Lung (tissue), 12 donors: Measurements from ENCODE around the gene SPINT4. TPM values are rescaled to one million over a fixed set of nuclear protein-coding genes. Genes with fewer than 3 reads are reported as not detected.
A peak's percentile ranks its signal among the peaks of the same experiment; 100 is the strongest.
"Not testable (repeated sequence)": the region's sequence is repeated elsewhere in the genome, so short reads cannot be mapped to it uniquely, and the experiment has no call there.

Experiments
- ATAC-seq: fragments of 200-7000 bp; cut with Tn5 transposase; one replicate; pipeline ENCODE4 v1.9.1; 2020; ENCODE audit warnings: moderate number of reproducible peaks; ENCODE audit not compliant: insufficient read depth, low FRiP score
- DNase-seq, 3 donors: peaks; one replicate each; pipeline ENCODE4 v3.0.0-alpha.2; 2013 to 2017
- H3K27ac ChIP-seq, 2 donors: one replicate each; pipeline ENCODE4 v1.5.1; 2013; ENCODE audit warnings: mild to moderate bottlenecking in 2 of 2, moderate library complexity in 2 of 2, control low read depth in 1 of 2, inconsistent platforms in 1 of 2, low read depth in 1 of 2, low read length in 1 of 2
- H3K27me3 ChIP-seq, 3 donors: one replicate each; pipeline ENCODE4 v1.5.1; 2013; ENCODE audit warnings: low read length in 2 of 3; ENCODE audit not compliant: control insufficient read depth in 3 of 3, insufficient read depth in 3 of 3
- H3K36me3 ChIP-seq, 4 donors: one replicate each; pipeline ENCODE4 v1.5.1; 2013; ENCODE audit warnings: low read length in 4 of 4, mild to moderate bottlenecking in 1 of 4, moderate library complexity in 1 of 4; ENCODE audit not compliant: control insufficient read depth in 4 of 4, insufficient read depth in 4 of 4
- H3K4me1 ChIP-seq, 5 donors: one replicate each; pipeline ENCODE4 v1.5.1; 2013; ENCODE audit warnings: low read length in 5 of 5, mild to moderate bottlenecking in 2 of 5, moderate library complexity in 1 of 5; ENCODE audit not compliant: control insufficient read depth in 5 of 5, insufficient read depth in 5 of 5
- H3K4me3 ChIP-seq: one replicate; pipeline ENCODE4 v1.5.1; 2013; ENCODE audit warnings: mild to moderate bottlenecking, control low read depth, moderate library complexity
- H3K9ac ChIP-seq, 2 donors: one replicate each; pipeline ENCODE4 v1.5.1; 2013; ENCODE audit warnings: low read length in 2 of 2, control low read depth in 1 of 2; ENCODE audit not compliant: insufficient read depth in 1 of 2
- H3K9me3 ChIP-seq, 4 donors: one replicate each; pipeline ENCODE4 v1.5.1; 2013; ENCODE audit warnings: low read length in 3 of 4, mild to moderate bottlenecking in 1 of 4, moderate library complexity in 1 of 4; ENCODE audit not compliant: control insufficient read depth in 4 of 4, insufficient read depth in 3 of 4
- CTCF ChIP-seq: IDR thresholded peaks from 2 replicates; pipeline ENCODE4 v1.5.1; 2012; ENCODE audit warnings: mild to moderate bottlenecking; ENCODE audit errors: control extremely low read depth, extremely low read depth
- WGBS, 2 donors: extraction: QIAGEN DNeasy Blood & Tissue Kit; methylation state at CpG; one replicate each; pipeline ENCODE4 v1.1.7; 2013; 5-methylcytosine and 5-hydroxymethylcytosine counted together
- polyA plus RNA-seq, 2 donors: library from polyadenylated mRNA; stranded (reverse); fragments of 200-250 nt; gene quantifications; one replicate each; pipeline ENCODE4 v1.2.1, GENCODE V29; 2013
- total RNA-seq, 2 donors: library from RNA; depleted of rRNA in 1 of 2; stranded (reverse); fragments of >200 nt in 1 of 2; gene quantifications; one replicate each; pipeline ENCODE4 v1.2.1, GENCODE V29; 2014 to 2021
- donor health status: control.
- donor health status: control.
- donor health status: Bipolar disorder and iron deficiency.
- donor health status: healthy.
- donor health status: DM: yes; HTN: yes; CAD: no.

The SPINT4 gene
- total and polyA plus RNA-seq, 4 donors, result not detected

GRCh38 chr20:45704969-45705637 lies 17.0 kb upstream of the SPINT4 start, which contains the start of gene WFDC10B:
WFDC10B (minus strand) TSS chr20:45705019; CDS start chr20:45685992, 19,027 bp downstream.
- no peaks in the 10 kb centered on the region for H3K36me3 ChIP-seq
- no peak within 1 kb of the TSS for H3K4me3 ChIP-seq
- H3K27ac ChIP-seq, result no peak within 1 kb of the TSS
- WGBS, 2 donors, result 83 to 91% methylated on average over 1 of the region's 1 CpG
- no peak for ATAC-seq
- no peaks in the 10 kb centered on the region for H3K27me3 ChIP-seq
- H3K4me1 ChIP-seq, result peaks cover 0 to 2% (median 0%) of the 10 kb centered on the region in 5 donors
- H3K9me3 ChIP-seq, result peaks cover 0 to 2% (median 0%) of the 10 kb centered on the region in 4 donors
- DNase-seq, result peak in 2 of 3 donors; percentile 9 to 34
- no peak within 1 kb of the TSS for H3K9ac ChIP-seq
- TF ChIP-seq CTCF, result no peak

- H3K4me1 ChIP-seq, H3K27ac ChIP-seq, H3K27me3 ChIP-seq, H3K36me3 ChIP-seq, H3K9me3 ChIP-seq, H3K9ac ChIP-seq, ATAC-seq, DNase-seq, H3K4me3 ChIP-seq: not testable (repeated sequence)
Measured at GRCh38 chr20:45716141-45716688, 5.9 kb upstream of the SPINT4 start.

- no peak overlapping the region for H3K27ac ChIP-seq
- TF ChIP-seq CTCF, result no peak
- no peak overlapping the region for H3K9ac ChIP-seq
- H3K9me3 ChIP-seq, result no peaks in the 10 kb centered on the region
- DNase-seq, result no peak
- H3K4me3 ChIP-seq, result no peak overlapping the region
- H3K27me3 ChIP-seq, result no peaks in the 10 kb centered on the region
- H3K4me1 ChIP-seq, result no peaks in the 10 kb centered on the region
- H3K36me3 ChIP-seq, result no peaks in the 10 kb centered on the region
- no peak for ATAC-seq
Measured at GRCh38 chr20:45725134-45725533, 3.0 kb downstream of the SPINT4 start.

- Histone ChIP-seq H3K36me3 (no peaks in the 10 kb centered on the region), H3K4me3 (no peak overlapping the region), H3K27ac (no peak overlapping the region), H3K9me3 (peaks cover 0 to 6% (median 3%) of the 10 kb centered on the region in 4 donors), H3K27me3 (no peaks in the 10 kb centered on the region), H3K4me1 (no peaks in the 10 kb centered on the region), H3K9ac (no peak overlapping the region)
- DNase-seq, result no peak
- TF ChIP-seq CTCF, result no peak
- ATAC-seq, result no peak
- WGBS, 2 donors, result 34 to 37% methylated on average over 2 of the region's 2 CpGs
Measured at GRCh38 chr20:45727044-45727443, 4.9 kb downstream of the SPINT4 start.
